ENCODE measurements around the gene KLHL29. TPM values are rescaled to one million over a fixed set of nuclear protein-coding genes. Genes with fewer than 3 reads are reported as not detected.
A peak's percentile ranks its signal among the peaks of the same experiment; 100 is the strongest.

KLHL29 gene
- total RNA-seq, 1 experiment from 2014 or later: 2.4 TPM

GRCh38 chr2:23639406-23639982, 254.5 kb downstream of the KLHL29 start:
- H3K79me1 ChIP-seq (ENCODE audit: insufficient read depth, low read depth, low read length, poor library complexity, severe bottlenecking): no peaks in the 10 kb centered on the region
- H4K8ac ChIP-seq (replicated peaks; ENCODE audit: insufficient read length, low read depth, low read length): no peak overlapping the region
- no peak overlapping the region for H4K5ac ChIP-seq (ENCODE audit: insufficient read length, low read depth, low read length)
- peaks cover 6 to 13% (median 8%) of the 10 kb centered on the region in 3 experiments; a peak in 6 of 7 replicates for H3K36me3 Mint-ChIP-seq (ENCODE audit: insufficient read depth in 1 of 3, low read depth in 3 of 3)
- H3K18ac ChIP-seq (ENCODE audit: insufficient read length, low read depth, low read length): no peak overlapping the region
- no peak overlapping the region for H3K27ac ChIP-seq (ENCODE audit: insufficient read length, low read depth, low read length)
- H2BK15ac ChIP-seq (ENCODE audit: low read depth, low read length): no peak overlapping the region
- no peak overlapping the region for H3K56ac ChIP-seq (ENCODE audit: insufficient read length, low read depth, low read length)
- H2BK120ac ChIP-seq (ENCODE audit: low read depth, low read length, poor library complexity, severe bottlenecking): no peak overlapping the region
- no peak overlapping the region for H3K4me2 ChIP-seq (ENCODE audit: insufficient read depth, insufficient read length, low read length)
- H3K9ac ChIP-seq (ENCODE audit: extremely low read depth, insufficient read length, low read length): no peak overlapping the region
- DNase-seq: no peak
- H3T11ph ChIP-seq (ENCODE audit: low read length): no peak overlapping the region
- H2BK20ac ChIP-seq (ENCODE audit: low read depth, low read length, poor library complexity, severe bottlenecking): no peak overlapping the region
- H3K27me3 ChIP-seq (ENCODE audit: insufficient read depth, low read length): no peaks in the 10 kb centered on the region
- no peak overlapping the region for H3K14ac ChIP-seq (ENCODE audit: insufficient read depth, low read length)
- H3K4me3 Mint-ChIP-seq: no peak overlapping the region; a peak in 1 of 5 replicates
- no peak overlapping the region for H2BK12ac ChIP-seq (ENCODE audit: insufficient read length, low read depth, low read length)
- H3K9me3 Mint-ChIP-seq: peaks cover 4 to 8% of the 10 kb centered on the region in 2 experiments; a peak in 2 of 5 replicates
- no peak overlapping the region for H4K91ac ChIP-seq (ENCODE audit: insufficient read length, low read depth, low read length)
- peak; percentile 47 for TF ChIP-seq CTCF (conservative IDR thresholded peaks at IDR 0.05)
- no peaks in the 10 kb centered on the region for H3K23me2 ChIP-seq (ENCODE audit: insufficient read length, low read depth, low read length, poor library complexity, severe bottlenecking)
- H2AK5ac ChIP-seq (ENCODE audit: insufficient read length, low read length): no peak overlapping the region
- WGBS (ENCODE audit: extremely low coverage, insufficient read length, low lambda C conversion rate): no CpG with 5 or more reads among the region's 6 CpGs
- peaks cover 14 to 18% of the 10 kb centered on the region in 2 experiments for H3K4me1 Mint-ChIP-seq
- no peaks in the 10 kb centered on the region for H3K9me3 ChIP-seq (ENCODE audit: control insufficient read depth, low read depth, low read length)
- no peak overlapping the region for H3K4ac ChIP-seq (ENCODE audit: low read depth, low read length)
- no peak overlapping the region for H3K23ac ChIP-seq (ENCODE audit: insufficient read length, low read depth, low read length)
- H3K4me1 ChIP-seq (ENCODE audit: insufficient read depth, low read length): no peaks in the 10 kb centered on the region
- no peaks in the 10 kb centered on the region for H3K27me3 Mint-ChIP-seq (ENCODE audit: low read depth)
- no peaks in the 10 kb centered on the region for H3K79me2 ChIP-seq (ENCODE audit: insufficient read depth, low read length)
- H4K20me1 ChIP-seq (ENCODE audit: control insufficient read depth, insufficient read depth, insufficient read length): no peaks in the 10 kb centered on the region
- no peak overlapping the region for H3K27ac Mint-ChIP-seq
- H2AFZ ChIP-seq (ENCODE audit: low read length): no peak overlapping the region
- no peak overlapping the region for H2BK5ac ChIP-seq (ENCODE audit: insufficient read length, low read length)
